Ovary (tissue), 9 donors: ENCODE results near the gene MITD1. TPM values are rescaled to one million over a fixed set of nuclear protein-coding genes. Genes with fewer than 3 reads are reported as not detected.

Experiments
- DNase-seq, 5 donors: peaks; one replicate each; pipeline ENCODE4 v3.0.0-alpha.2; 2019 to 2020
- H3K27ac ChIP-seq, 2 donors: fragments of 200-600 bp; one replicate each; pipeline versions ENCODE4 v1.5.1 to v1.8.0; 2019 to 2022
- H3K27me3 ChIP-seq: fragments of 200-600 bp; one replicate; pipeline ENCODE4 v1.8.0; 2022
- H3K36me3 ChIP-seq: fragments of 200-600 bp; sonication (generic); one replicate; pipeline ENCODE4 v1.5.1; 2019
- H3K4me1 ChIP-seq: one replicate; pipeline ENCODE4 v1.8.1; 2013; ENCODE audit warnings: mild to moderate bottlenecking, moderate library complexity; ENCODE audit not compliant: insufficient read depth
- H3K4me3 ChIP-seq: fragments of 200-600 bp; sonication (generic); one replicate; pipeline ENCODE4 v1.5.1; 2017
- H3K9me3 ChIP-seq, 2 donors: fragments of 200-600 bp in 1 of 2; sonication (generic) in 1 of 2; one replicate each; pipeline versions ENCODE4 v1.5.1 to v1.8.1; 2013 to 2019; ENCODE audit warnings: mild to moderate bottlenecking in 1 of 2, moderate library complexity in 1 of 2
- EP300 ChIP-seq: sonication (generic); formaldehyde crosslinking; IDR thresholded peaks from one replicate; pipeline ENCODE4 v1.6.1; 2017; ENCODE audit warnings: antibody characterized with exemption
- POLR2A ChIP-seq: fragments of 450-650 bp; IDR thresholded peaks from one replicate; pipeline ENCODE4 v1.6.1; 2017; ENCODE audit warnings: antibody characterized with exemption, mild to moderate bottlenecking, moderate library complexity
- WGBS, 3 donors: extraction: QIAGEN DNeasy Blood & Tissue Kit in 1 of 3; methylation state at CpG; one replicate each; pipeline versions ENCODE4 v1.1.5 to v1.1.7; 2013 to 2017; 5-methylcytosine and 5-hydroxymethylcytosine counted together
- intact Hi-C, 4 donors: fragments of 100-400 bp; cut with DNase I; formaldehyde crosslinking; loops; one replicate each; pipeline versions ENCODE4 v1.11.0 to v1.15.1; 2022 to 2023
- polyA plus RNA-seq, 2 donors: library from polyadenylated mRNA; stranded (reverse); fragments of 200-250 nt in 1 of 2; fragments of 350-450 nt in 1 of 2; fragmentation: Illumina TruSeq in 1 of 2; extraction: RNeasy Lipid Tissue Mini Kit (QIAGEN cat#74804) in 1 of 2; gene quantifications; one replicate each; pipeline ENCODE4 v1.2.3, GENCODE V29; 2013 to 2014
- total RNA-seq, 7 donors: library from RNA; depleted of rRNA in 2 of 7; stranded (reverse); fragments of >200 nt in 2 of 7; fragmentation: NEBNext Ultra II Directional in 3 of 7; extraction: Animal tissue kit (Norgen Biotek cat#: 25700) in 3 of 7; gene quantifications; one replicate each; pipeline versions ENCODE4 v1.1.0 to v1.2.4, GENCODE V29; 2016 to 2023
- TF ChIP-seq, protein P1 (sequence below), 3 donors: fragments of 450-650 bp in 2 of 3; fragments of 200-600 bp in 1 of 3; IDR thresholded peaks; one replicate each; pipeline versions ENCODE4 v1.5.1 to v1.8.0; 2016 to 2022; ENCODE audit warnings: antibody characterized with exemption in 3 of 3, mild to moderate bottlenecking in 1 of 3
- donor health status: DM: no; HTN: no; CAD: no; lungs with moderate emphysema.
- donor health status: DM: no; HTN: no; CAD: no.
- donor health status: Bipolar disorder and iron deficiency.
- donor health status: DM: yes; HTN: yes; CAD: no.
- donor health status: DM: no; HTN: no; CAD: no.
- donor health status: DM: yes; HTN: yes; CAD: no.

Gene MITD1
- total and polyA plus RNA-seq, 9 donors: 16.0 to 31.6 (median 22.1) TPM

DNA sequence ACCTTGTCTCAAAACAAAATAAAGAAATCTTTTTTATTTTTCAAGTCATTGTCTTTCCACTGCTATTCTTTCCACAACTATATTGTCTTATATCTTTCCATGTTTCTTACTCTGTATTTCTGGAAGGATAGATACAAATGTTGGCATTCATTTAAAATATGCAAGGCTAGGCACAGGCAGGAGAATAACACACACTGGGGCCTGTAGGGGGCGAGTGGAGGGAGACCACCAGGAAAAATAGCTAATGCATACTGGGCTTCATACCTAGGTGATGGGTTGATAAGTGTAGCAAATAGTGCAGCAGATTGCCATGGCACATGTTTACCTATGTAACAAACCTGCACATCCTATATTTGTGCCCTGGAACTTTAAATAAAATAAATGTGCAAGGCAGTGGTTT, 9.7 kb upstream of the MITD1 start:
- H3K27ac ChIP-seq: no peak overlapping the region
- TF ChIP-seq POLR2A: no peak
- TF ChIP-seq EP300: no peak
- TF ChIP-seq, protein P1, sequence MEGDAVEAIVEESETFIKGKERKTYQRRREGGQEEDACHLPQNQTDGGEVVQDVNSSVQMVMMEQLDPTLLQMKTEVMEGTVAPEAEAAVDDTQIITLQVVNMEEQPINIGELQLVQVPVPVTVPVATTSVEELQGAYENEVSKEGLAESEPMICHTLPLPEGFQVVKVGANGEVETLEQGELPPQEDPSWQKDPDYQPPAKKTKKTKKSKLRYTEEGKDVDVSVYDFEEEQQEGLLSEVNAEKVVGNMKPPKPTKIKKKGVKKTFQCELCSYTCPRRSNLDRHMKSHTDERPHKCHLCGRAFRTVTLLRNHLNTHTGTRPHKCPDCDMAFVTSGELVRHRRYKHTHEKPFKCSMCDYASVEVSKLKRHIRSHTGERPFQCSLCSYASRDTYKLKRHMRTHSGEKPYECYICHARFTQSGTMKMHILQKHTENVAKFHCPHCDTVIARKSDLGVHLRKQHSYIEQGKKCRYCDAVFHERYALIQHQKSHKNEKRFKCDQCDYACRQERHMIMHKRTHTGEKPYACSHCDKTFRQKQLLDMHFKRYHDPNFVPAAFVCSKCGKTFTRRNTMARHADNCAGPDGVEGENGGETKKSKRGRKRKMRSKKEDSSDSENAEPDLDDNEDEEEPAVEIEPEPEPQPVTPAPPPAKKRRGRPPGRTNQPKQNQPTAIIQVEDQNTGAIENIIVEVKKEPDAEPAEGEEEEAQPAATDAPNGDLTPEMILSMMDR (IDR thresholded peaks at IDR 0.05): no peak
- no peaks in the 10 kb centered on the region for H3K36me3 ChIP-seq
- WGBS, 3 donors: 84 to 92% (median 85%) methylated on average over 1 of the region's 1 CpG
- no peaks in the 10 kb centered on the region for H3K4me1 ChIP-seq
- no peak for DNase-seq
- no peaks in the 10 kb centered on the region for H3K9me3 ChIP-seq
- no peaks in the 10 kb centered on the region for H3K27me3 ChIP-seq
- H3K4me3 ChIP-seq: no peak overlapping the region
- intact Hi-C loops: no loop called here

DNA sequence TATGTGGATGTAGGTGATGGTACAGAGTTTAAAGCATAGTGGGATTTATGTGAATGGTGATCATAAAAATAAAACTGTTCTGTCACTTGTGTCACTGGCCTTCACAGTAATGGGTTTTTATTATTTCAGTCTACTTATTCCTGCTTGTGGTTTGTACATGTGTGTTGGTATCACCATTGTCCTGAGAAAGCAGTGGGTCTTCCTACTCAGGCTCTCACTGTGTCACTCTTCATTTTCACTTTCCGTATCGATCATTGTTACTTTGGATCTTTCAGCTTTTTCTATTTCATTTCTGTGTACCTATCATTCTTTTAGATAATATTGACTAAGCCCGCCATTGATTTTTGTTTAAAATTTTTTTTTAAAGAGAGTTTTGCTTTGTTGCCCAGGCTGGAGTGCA, 7.5 kb upstream of the MITD1 start:
- no peaks in the 10 kb centered on the region for H3K36me3 ChIP-seq
- no peaks in the 10 kb centered on the region for H3K4me1 ChIP-seq
- intact Hi-C loops: loop anchor here in 2 of 4 donors (10.0 kb wide), 2 partner anchors 146 to 296 kb away; partner anchors contain the start of genes EIF5B (in 2 of the 2) and TXNDC9 (in 2 of the 2)
- no peaks in the 10 kb centered on the region for H3K27me3 ChIP-seq
- H3K4me3 ChIP-seq: no peak overlapping the region
- no peak for DNase-seq
- TF ChIP-seq EP300 (no peak), POLR2A (no peak)
- TF ChIP-seq, protein P1 (IDR thresholded peaks at IDR 0.05): no peak
- 96% methylated on average over 3 of the region's 3 CpGs for WGBS, 3 donors
- no peak overlapping the region for H3K27ac ChIP-seq
- H3K9me3 ChIP-seq: no peaks in the 10 kb centered on the region

DNA sequence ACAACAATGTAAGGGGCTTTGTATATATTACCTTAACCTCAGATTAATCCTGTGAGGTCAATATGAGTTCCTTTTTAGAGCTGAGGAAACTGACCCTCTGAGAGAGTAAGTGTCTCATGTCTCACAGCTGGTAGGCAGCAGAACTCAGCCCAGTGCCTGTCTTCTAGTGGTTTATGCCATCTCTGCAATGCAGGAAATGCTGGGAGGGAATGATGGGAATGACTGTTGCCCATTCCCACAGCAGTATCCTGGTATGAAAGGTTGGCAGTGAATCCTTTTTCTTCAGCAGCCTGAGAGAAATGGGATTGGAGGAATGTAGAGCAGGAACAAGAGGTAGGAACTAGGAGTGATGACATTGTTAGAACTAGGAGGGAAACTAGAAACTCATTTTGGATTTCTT, 6.2 kb upstream of the MITD1 start:
- TF ChIP-seq POLR2A: no peak
- TF ChIP-seq EP300: no peak
- H3K4me1 ChIP-seq: peaks cover 1% of the 10 kb centered on the region
- H3K9me3 ChIP-seq: no peaks in the 10 kb centered on the region
- H3K4me3 ChIP-seq: no peak overlapping the region
- intact Hi-C loops: loop anchor here in 2 of 4 donors (10.0 kb wide), 2 partner anchors 148 to 298 kb away; partner anchors contain the start of genes EIF5B (in 2 of the 2) and TXNDC9 (in 2 of the 2)
- H3K27ac ChIP-seq: no peak overlapping the region
- DNase-seq: no peak
- no peaks in the 10 kb centered on the region for H3K36me3 ChIP-seq
- H3K27me3 ChIP-seq: no peaks in the 10 kb centered on the region

DNA sequence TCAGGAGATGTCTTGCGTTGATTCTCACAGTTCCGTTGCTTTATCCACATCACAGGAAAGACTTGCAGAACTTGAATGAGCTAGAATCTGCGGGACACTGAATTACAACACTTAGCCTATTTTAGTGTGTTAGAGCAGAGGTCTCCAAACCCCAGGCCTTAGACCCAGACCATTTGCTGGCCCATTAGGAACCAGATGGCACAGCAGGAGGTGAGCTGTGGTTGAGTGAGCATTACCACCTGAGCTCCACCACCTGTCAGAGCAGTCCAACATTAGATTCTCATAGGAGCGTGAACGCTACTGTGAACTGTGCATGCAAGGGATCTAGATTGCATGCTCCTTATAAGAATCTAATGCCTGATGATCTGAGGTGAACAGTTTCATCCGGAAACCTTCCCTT, 4.0 kb upstream of the MITD1 start:
- TF ChIP-seq POLR2A (no peak), EP300 (no peak)
- TF ChIP-seq, protein P1 (IDR thresholded peaks at IDR 0.05): no peak
- Histone ChIP-seq H3K36me3 (no peaks in the 10 kb centered on the region), H3K27ac (no peak overlapping the region), H3K4me1 (peaks cover 7% of the 10 kb centered on the region), H3K27me3 (no peaks in the 10 kb centered on the region), H3K4me3 (no peak overlapping the region), H3K9me3 (no peaks in the 10 kb centered on the region)
- WGBS, 3 donors: 62 to 80% (median 75%) methylated on average over 6 of the region's 6 CpGs
- intact Hi-C loops: loop anchor here in 2 of 4 donors (10.0 kb wide), 2 partner anchors 150 to 300 kb away; partner anchors contain the start of genes EIF5B (in 2 of the 2) and TXNDC9 (in 2 of the 2)
- DNase-seq: no peak

DNA sequence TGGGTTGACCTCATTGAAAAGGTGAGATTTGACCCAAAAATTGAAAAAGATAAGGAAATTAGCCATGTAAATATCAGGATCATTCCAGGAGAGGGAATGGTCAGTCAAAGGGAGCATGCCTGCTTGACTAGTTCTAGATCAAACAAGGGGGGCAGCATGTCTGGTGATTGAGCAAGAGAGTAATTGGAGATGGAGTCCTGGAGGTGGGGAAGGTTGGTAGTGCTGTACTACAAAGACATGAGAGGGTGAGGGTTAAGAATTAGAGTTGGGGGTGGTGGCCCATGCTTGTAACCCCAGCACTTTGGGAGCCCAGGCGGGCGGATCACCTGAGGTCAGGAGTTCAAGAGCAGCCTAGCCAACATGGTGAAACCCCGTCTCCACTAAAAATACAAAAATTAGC, 2.2 kb upstream of the MITD1 start:
- Histone ChIP-seq H3K4me1 (peaks cover 10% of the 10 kb centered on the region), H3K27ac (no peak overlapping the region), H3K36me3 (no peaks in the 10 kb centered on the region), H3K9me3 (no peaks in the 10 kb centered on the region), H3K4me3 (no peak overlapping the region), H3K27me3 (no peaks in the 10 kb centered on the region)
- 93 to 96% (median 94%) methylated on average over 3 of the region's 3 CpGs for WGBS, 3 donors
- intact Hi-C loops: loop anchor here in 2 of 4 donors (10.0 kb wide), 2 partner anchors 152 to 302 kb away; partner anchors contain the start of genes EIF5B (in 2 of the 2) and TXNDC9 (in 2 of the 2)
- DNase-seq: no peak
- no peak for TF ChIP-seq POLR2A
- TF ChIP-seq, protein P1 (IDR thresholded peaks at IDR 0.05): no peak
- no peak for TF ChIP-seq EP300
